PC-9 (cell line): Measurements from ENCODE around the gene FXYD6.

ENCODE experiments used
- EZH2 ChIP-seq: fragments of 200-600 bp; sonication (generic); IDR thresholded peaks from 2 replicates; pipeline ENCODE4 v1.8.0; 2017; ENCODE audit warnings: antibody characterized with exemption, low read depth
- TF ChIP-seq, protein P1 (sequence below): fragments of 200-600 bp; sonication (generic); conservative IDR thresholded peaks from 2 replicates; pipeline ENCODE4 v1.6.1; 2017; ENCODE audit warnings: mixed run types, antibody characterized with exemption, mild to moderate bottlenecking, moderate library complexity

DNA sequence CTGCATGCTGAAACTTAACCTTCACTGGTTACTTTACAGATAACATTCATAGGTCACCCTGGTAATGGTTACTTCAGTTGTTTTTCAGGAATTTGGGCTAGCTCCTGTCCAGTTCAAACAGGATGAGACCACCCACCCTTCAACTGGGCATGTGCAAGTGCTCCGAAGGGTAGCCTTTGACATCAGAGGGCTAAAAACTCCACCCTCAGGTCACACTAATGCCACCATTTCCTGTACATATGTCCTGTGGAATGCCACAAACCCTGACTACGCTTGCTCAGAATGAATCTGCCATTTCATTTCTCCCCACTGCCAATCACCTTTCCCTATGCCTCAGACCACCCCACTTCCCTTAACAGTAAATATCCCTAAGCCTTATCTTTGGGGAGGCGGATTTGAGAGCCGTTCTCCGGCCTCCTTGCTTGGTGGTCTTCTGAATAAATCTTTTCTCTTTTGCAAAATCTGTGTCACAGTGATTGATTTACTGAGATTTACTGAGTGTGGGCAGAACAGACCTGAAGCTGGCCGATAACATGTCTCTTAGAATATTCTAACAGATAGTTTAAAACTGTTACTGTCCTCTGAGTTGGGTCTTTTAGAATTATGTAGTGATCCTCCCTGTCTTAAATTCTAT is 26.6 kb downstream of the FXYD6 start:
- TF ChIP-seq, protein P1, sequence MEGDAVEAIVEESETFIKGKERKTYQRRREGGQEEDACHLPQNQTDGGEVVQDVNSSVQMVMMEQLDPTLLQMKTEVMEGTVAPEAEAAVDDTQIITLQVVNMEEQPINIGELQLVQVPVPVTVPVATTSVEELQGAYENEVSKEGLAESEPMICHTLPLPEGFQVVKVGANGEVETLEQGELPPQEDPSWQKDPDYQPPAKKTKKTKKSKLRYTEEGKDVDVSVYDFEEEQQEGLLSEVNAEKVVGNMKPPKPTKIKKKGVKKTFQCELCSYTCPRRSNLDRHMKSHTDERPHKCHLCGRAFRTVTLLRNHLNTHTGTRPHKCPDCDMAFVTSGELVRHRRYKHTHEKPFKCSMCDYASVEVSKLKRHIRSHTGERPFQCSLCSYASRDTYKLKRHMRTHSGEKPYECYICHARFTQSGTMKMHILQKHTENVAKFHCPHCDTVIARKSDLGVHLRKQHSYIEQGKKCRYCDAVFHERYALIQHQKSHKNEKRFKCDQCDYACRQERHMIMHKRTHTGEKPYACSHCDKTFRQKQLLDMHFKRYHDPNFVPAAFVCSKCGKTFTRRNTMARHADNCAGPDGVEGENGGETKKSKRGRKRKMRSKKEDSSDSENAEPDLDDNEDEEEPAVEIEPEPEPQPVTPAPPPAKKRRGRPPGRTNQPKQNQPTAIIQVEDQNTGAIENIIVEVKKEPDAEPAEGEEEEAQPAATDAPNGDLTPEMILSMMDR, result no peak
- no peak for TF ChIP-seq EZH2
